Peyer's patch (tissue), 4 donors: Measurements from ENCODE around the gene LILRB4. TPM values are rescaled to one million over a fixed set of nuclear protein-coding genes. Genes with fewer than 3 reads are reported as not detected.

Experiments
- DNase-seq, 3 donors: peaks; one replicate each; pipeline ENCODE4 v3.0.0-alpha.2; 2017 to 2019
- H3K27ac ChIP-seq, 4 donors: fragments of 200-600 bp; sonication (generic); one replicate each; pipeline ENCODE4 v1.5.1; 2016 to 2019
- H3K27me3 ChIP-seq, 2 donors: fragments of 200-600 bp; sonication (generic); one replicate each; pipeline ENCODE4 v1.5.1; 2019
- H3K36me3 ChIP-seq, 3 donors: fragments of 200-600 bp; sonication (generic); one replicate each; pipeline ENCODE4 v1.5.1; 2016 to 2019
- H3K4me1 ChIP-seq, 4 donors: fragments of 200-600 bp; sonication (generic); one replicate each; pipeline ENCODE4 v1.5.1; 2016 to 2019
- H3K4me3 ChIP-seq, 4 donors: fragments of 200-600 bp; sonication (generic); 1 replicate in 3 of 4; 2 replicates in 1 of 4; pipeline ENCODE4 v1.5.1; 2016 to 2019; ENCODE audit warnings: mild to moderate bottlenecking in 1 of 4
- H3K9me3 ChIP-seq, 4 donors: fragments of 200-600 bp; sonication (generic); one replicate each; pipeline ENCODE4 v1.5.1; 2016 to 2019; ENCODE audit warnings: mild to moderate bottlenecking in 1 of 4
- CTCF ChIP-seq, 6 experiments: fragments of 450-650 bp in 4 of 6; fragments of 200-600 bp in 2 of 6; sonication (generic) in 1 of 6; IDR thresholded peaks; one replicate each; pipeline ENCODE4 v1.5.1; 2017 to 2019; ENCODE audit warnings: antibody characterized with exemption in 6 of 6, mild to moderate bottlenecking in 3 of 6, moderate library complexity in 1 of 6
- POLR2A ChIP-seq, 2 donors: fragments of 450-650 bp; IDR thresholded peaks; one replicate each; pipeline ENCODE4 v1.5.1; 2017; ENCODE audit warnings: antibody characterized with exemption in 2 of 2, mild to moderate bottlenecking in 2 of 2, moderate library complexity in 2 of 2
- total RNA-seq, 4 donors: library from RNA; depleted of rRNA; stranded (reverse); fragments of >200 nt; gene quantifications; one replicate each; pipeline ENCODE4 v1.1.0, GENCODE V29; 2016

The LILRB4 gene
- total RNA-seq, 4 donors from 2014 or later, result 0.53 to 2.8 (median 2.6) TPM; not detected in 1

GRCh38 chr19:54648129-54648528 is 14.7 kb upstream of the LILRB4 start:
- Histone ChIP-seq H3K36me3 (no peaks in the 10 kb centered on the region), H3K9me3 (no peaks in the 10 kb centered on the region), H3K4me1 (no peaks in the 10 kb centered on the region), H3K27ac (no peak overlapping the region), H3K27me3 (no peaks in the 10 kb centered on the region), H3K4me3 (no peak overlapping the region)
- peak in 1 of 3 donors; percentile 38 for DNase-seq
- TF ChIP-seq POLR2A (IDR thresholded peaks at IDR 0.05), result no peak
- no peak for TF ChIP-seq CTCF (IDR thresholded peaks at IDR 0.05)

GRCh38 chr19:54650108-54650655 is 12.6 kb upstream of the LILRB4 start:
- Histone ChIP-seq H3K4me1 (no peaks in the 10 kb centered on the region), H3K27ac (no peak overlapping the region), H3K27me3 (no peaks in the 10 kb centered on the region), H3K4me3 (no peak overlapping the region), H3K36me3 (no peaks in the 10 kb centered on the region), H3K9me3 (no peaks in the 10 kb centered on the region)
- DNase-seq, result no peak
- TF ChIP-seq POLR2A (IDR thresholded peaks at IDR 0.05), result no peak

- TF ChIP-seq POLR2A (IDR thresholded peaks at IDR 0.05) (no peak), CTCF (IDR thresholded peaks at IDR 0.05) (peak in 5 of 6 experiments; percentile 41 to 56 (median 45))
- DNase-seq, result no peak
- Histone ChIP-seq H3K27ac (no peak overlapping the region), H3K4me1 (no peaks in the 10 kb centered on the region), H3K9me3 (no peaks in the 10 kb centered on the region), H3K27me3 (no peaks in the 10 kb centered on the region), H3K36me3 (no peaks in the 10 kb centered on the region), H3K4me3 (no peak overlapping the region)
Measured at GRCh38 chr19:54653181-54653809, 9.5 kb upstream of the LILRB4 start.

GRCh38 chr19:54654447-54655321 is 8.1 kb upstream of the LILRB4 start:
- DNase-seq, result peak in 1 of 3 donors; percentile 19
- H3K27me3 ChIP-seq, result no peaks in the 10 kb centered on the region
- no peaks in the 10 kb centered on the region for H3K4me1 ChIP-seq
- H3K9me3 ChIP-seq, result no peaks in the 10 kb centered on the region
- H3K4me3 ChIP-seq, result no peak overlapping the region
- no peak overlapping the region for H3K27ac ChIP-seq
- TF ChIP-seq CTCF (IDR thresholded peaks at IDR 0.05), result no peak
- TF ChIP-seq POLR2A (IDR thresholded peaks at IDR 0.05), result no peak
- no peaks in the 10 kb centered on the region for H3K36me3 ChIP-seq

- no peak for TF ChIP-seq CTCF (IDR thresholded peaks at IDR 0.05)
- TF ChIP-seq POLR2A (IDR thresholded peaks at IDR 0.05), result no peak
- Histone ChIP-seq H3K27ac (no peak overlapping the region), H3K27me3 (no peaks in the 10 kb centered on the region)
Measured at GRCh38 chr19:54659300-54659699, 3.5 kb upstream of the LILRB4 start.

GRCh38 chr19:54660306-54660705 is 2.5 kb upstream of the LILRB4 start:
- Histone ChIP-seq H3K4me3 (no peak overlapping the region), H3K27me3 (no peaks in the 10 kb centered on the region), H3K36me3 (no peaks in the 10 kb centered on the region), H3K27ac (no peak overlapping the region), H3K4me1 (no peaks in the 10 kb centered on the region), H3K9me3 (no peaks in the 10 kb centered on the region)
- TF ChIP-seq CTCF (IDR thresholded peaks at IDR 0.05) (no peak), POLR2A (IDR thresholded peaks at IDR 0.05) (no peak)
- DNase-seq, result no peak

More at GRCh38 chr19:54659300-54659699, 3.5 kb upstream of the LILRB4 start:
- Histone ChIP-seq H3K36me3 (no peaks in the 10 kb centered on the region), H3K9me3 (no peaks in the 10 kb centered on the region), H3K4me1 (no peaks in the 10 kb centered on the region), H3K4me3 (no peak overlapping the region)
- DNase-seq, result no peak
